PFSK-1 (cell line): Measurements from ENCODE around the gene HTR4.

ENCODE experiments used
- POLR2AphosphoS5 ChIP-seq: IDR thresholded peaks from 2 replicates; pipeline ENCODE4 v1.6.1; 2012; ENCODE audit warnings: low read depth, mild to moderate bottlenecking, control low read depth, low read length, moderate library complexity
- REST ChIP-seq, 2 experiments: IDR thresholded peaks; 2 replicates each; pipeline versions ENCODE4 v1.6.1 to v1.8.0; 2011 to 2012; ENCODE audit warnings: low read depth in 2 of 2, low read length in 2 of 2, control low read depth in 1 of 2, inconsistent platforms in 1 of 2, mild to moderate bottlenecking in 1 of 2, moderate library complexity in 1 of 2; ENCODE audit not compliant: insufficient read depth in 1 of 2
- SIN3A ChIP-seq: IDR thresholded peaks from 2 replicates; pipeline ENCODE4 v1.6.1; 2012; ENCODE audit warnings: mild to moderate bottlenecking, low read length, moderate library complexity, borderline replicate concordance; ENCODE audit not compliant: insufficient read depth
- TAF1 ChIP-seq: IDR thresholded peaks from 2 replicates; pipeline ENCODE4 v1.6.1; 2012; ENCODE audit warnings: low read length, control low read depth, borderline replicate concordance; ENCODE audit not compliant: insufficient read depth

GRCh38 chr5:148499452-148499851 lies 154.9 kb downstream of the HTR4 start:
- TF ChIP-seq POLR2AphosphoS5 (no peak), TAF1 (no peak), SIN3A (no peak), REST (IDR thresholded peaks at IDR 0.05; ENCODE audit: insufficient read depth in 1 of 2, low read depth in 2 of 2, low read length in 2 of 2) (no peak)
